ENCODE data around the gene FOLR3.
"Not testable (repeated sequence)": the region's sequence is repeated elsewhere in the genome, so short reads cannot be mapped to it uniquely, and the experiment has no call there.

Gene FOLR3

GRCh38 chr11:72179804-72180396 is 44.4 kb downstream of the FOLR3 start:
- Histone ChIP-seq H3K36me3 (replicated peaks in 1 of 2; ENCODE audit: control insufficient read depth in 2 of 2, insufficient read depth in 2 of 2, low read length in 2 of 2) (no peaks in the 10 kb centered on the region), H2BK120ac (ENCODE audit: low read depth, low read length) (no peak overlapping the region)
- WGBS, 2 donors (ENCODE audit: extremely low coverage in 2 of 2, insufficient read length in 2 of 2, insufficient replicate concordance in 1 of 2), result no CpG with 5 or more reads among the region's 4 CpGs

GRCh38 chr11:72180892-72181552 is 45.5 kb downstream of the FOLR3 start:
- not testable (repeated sequence) for H2BK15ac ChIP-seq (ENCODE audit: low read length); H2BK120ac ChIP-seq (ENCODE audit: low read depth, low read length); H2BK12ac ChIP-seq (ENCODE audit: low read length); H3K4ac ChIP-seq (ENCODE audit: low read length); H3K27ac ChIP-seq (replicated peaks; ENCODE audit: low read length); H4K8ac ChIP-seq (ENCODE audit: low read depth, low read length); H3K14ac ChIP-seq (ENCODE audit: low read length); H3K9me3 ChIP-seq (replicated peaks in 1 of 2; ENCODE audit: control insufficient read depth in 2 of 2, insufficient read depth in 1 of 2, low read depth in 1 of 2, low read length in 2 of 2); H3K4me2 ChIP-seq (ENCODE audit: insufficient read depth, low read length, poor library complexity, severe bottlenecking); H2AK5ac ChIP-seq (ENCODE audit: low read depth, low read length); H3K36me3 ChIP-seq (replicated peaks in 1 of 2; ENCODE audit: control insufficient read depth in 2 of 2, insufficient read depth in 2 of 2, low read length in 2 of 2); H3K79me1 ChIP-seq (ENCODE audit: low read depth, low read length); H4K91ac ChIP-seq (ENCODE audit: low read depth, low read length, poor library complexity); H3K4me1 ChIP-seq (ENCODE audit: control insufficient read depth in 2 of 2, insufficient read depth in 1 of 2, low read depth in 1 of 2, low read length in 2 of 2); H3K4me3 ChIP-seq (ENCODE audit: low read length in 2 of 2); H3K27me3 ChIP-seq (ENCODE audit: control insufficient read depth in 3 of 3, insufficient read depth in 3 of 3, low read depth in 1 of 3, low read length in 3 of 3); H3K23ac ChIP-seq (ENCODE audit: low read depth, low read length, poor library complexity); H3K9ac ChIP-seq (ENCODE audit: low read depth, low read length, poor library complexity); H3K18ac ChIP-seq (ENCODE audit: low read length); DNase-seq (ENCODE audit: low spot score); H2AFZ ChIP-seq (ENCODE audit: low read length); H2BK5ac ChIP-seq (ENCODE audit: low read length)
- no CpG with 5 or more reads among the region's 7 CpGs for WGBS, 2 donors (ENCODE audit: extremely low coverage in 2 of 2, insufficient read length in 2 of 2, insufficient replicate concordance in 1 of 2)

More at GRCh38 chr11:72179804-72180396, 44.4 kb downstream of the FOLR3 start:
- no peak for DNase-seq (ENCODE audit: low spot score)
- H3K4me1 ChIP-seq (ENCODE audit: control insufficient read depth in 2 of 2, insufficient read depth in 1 of 2, low read depth in 1 of 2, low read length in 2 of 2), result no peaks in the 10 kb centered on the region
- H3K27ac ChIP-seq (replicated peaks; ENCODE audit: low read length), result no peak overlapping the region
- H4K91ac ChIP-seq (ENCODE audit: low read depth, low read length, poor library complexity), result no peak overlapping the region
- H4K8ac ChIP-seq (ENCODE audit: low read depth, low read length), result no peak overlapping the region
- no peaks in the 10 kb centered on the region for H3K79me1 ChIP-seq (ENCODE audit: low read depth, low read length)
- no peak overlapping the region for H3K18ac ChIP-seq (ENCODE audit: low read length)
- no peak overlapping the region for H3K14ac ChIP-seq (ENCODE audit: low read length)
- H2AK5ac ChIP-seq (ENCODE audit: low read depth, low read length), result no peak overlapping the region
- no peaks in the 10 kb centered on the region for H3K9me3 ChIP-seq (replicated peaks in 1 of 2; ENCODE audit: control insufficient read depth in 2 of 2, insufficient read depth in 1 of 2, low read depth in 1 of 2, low read length in 2 of 2)
- H2BK15ac ChIP-seq (ENCODE audit: low read length), result no peak overlapping the region
- no peak overlapping the region for H3K4me2 ChIP-seq (ENCODE audit: insufficient read depth, low read length, poor library complexity, severe bottlenecking)
- no peak overlapping the region for H2AFZ ChIP-seq (ENCODE audit: low read length)
- H3K4me3 ChIP-seq (ENCODE audit: low read length in 2 of 2), result no peak overlapping the region
- H3K9ac ChIP-seq (ENCODE audit: low read depth, low read length, poor library complexity), result no peak overlapping the region
- H2BK5ac ChIP-seq (ENCODE audit: low read length), result no peak overlapping the region
- no peak overlapping the region for H2BK12ac ChIP-seq (ENCODE audit: low read length)
- no peak overlapping the region for H3K23ac ChIP-seq (ENCODE audit: low read depth, low read length, poor library complexity)
- H3K27me3 ChIP-seq (ENCODE audit: control insufficient read depth in 3 of 3, insufficient read depth in 3 of 3, low read depth in 1 of 3, low read length in 3 of 3), result peaks cover 0 to 6% (median 0%) of the 10 kb centered on the region in 3 experiments
- H3K4ac ChIP-seq (ENCODE audit: low read length), result no peak overlapping the region

- not testable (repeated sequence) for H4K91ac ChIP-seq (ENCODE audit: low read depth, low read length, poor library complexity); H3K27ac ChIP-seq (replicated peaks; ENCODE audit: low read length); H3K9ac ChIP-seq (ENCODE audit: low read depth, low read length, poor library complexity); H3K4me2 ChIP-seq (ENCODE audit: insufficient read depth, low read length, poor library complexity, severe bottlenecking); H3K27me3 ChIP-seq (ENCODE audit: control insufficient read depth in 3 of 3, insufficient read depth in 3 of 3, low read depth in 1 of 3, low read length in 3 of 3); H2AFZ ChIP-seq (ENCODE audit: low read length); DNase-seq (ENCODE audit: low spot score); H2AK5ac ChIP-seq (ENCODE audit: low read depth, low read length); H3K4ac ChIP-seq (ENCODE audit: low read length); H3K23ac ChIP-seq (ENCODE audit: low read depth, low read length, poor library complexity); H3K9me3 ChIP-seq (replicated peaks in 1 of 2; ENCODE audit: control insufficient read depth in 2 of 2, insufficient read depth in 1 of 2, low read depth in 1 of 2, low read length in 2 of 2); H3K4me1 ChIP-seq (ENCODE audit: control insufficient read depth in 2 of 2, insufficient read depth in 1 of 2, low read depth in 1 of 2, low read length in 2 of 2); H4K8ac ChIP-seq (ENCODE audit: low read depth, low read length); H2BK12ac ChIP-seq (ENCODE audit: low read length); H3K14ac ChIP-seq (ENCODE audit: low read length); H2BK120ac ChIP-seq (ENCODE audit: low read depth, low read length); H3K4me3 ChIP-seq (ENCODE audit: low read length in 2 of 2); H3K79me1 ChIP-seq (ENCODE audit: low read depth, low read length); H3K18ac ChIP-seq (ENCODE audit: low read length); H2BK15ac ChIP-seq (ENCODE audit: low read length); H2BK5ac ChIP-seq (ENCODE audit: low read length); H3K36me3 ChIP-seq (replicated peaks in 1 of 2; ENCODE audit: control insufficient read depth in 2 of 2, insufficient read depth in 2 of 2, low read length in 2 of 2)
- WGBS, 2 donors (ENCODE audit: extremely low coverage in 2 of 2, insufficient read length in 2 of 2, insufficient replicate concordance in 1 of 2), result no CpG with 5 or more reads among the region's 3 CpGs
These were observed 46.0 kb downstream of the FOLR3 start for GRCh38 chr11:72181553-72181958.

GRCh38 chr11:72188267-72188666 is 52.7 kb downstream of the FOLR3 start:
- no CpG with 5 or more reads among the region's 1 CpG for WGBS, 2 donors (ENCODE audit: extremely low coverage in 2 of 2, insufficient read length in 2 of 2, insufficient replicate concordance in 1 of 2)
- peaks cover 3 to 16% of the 10 kb centered on the region in 2 donors for H3K4me1 ChIP-seq (ENCODE audit: control insufficient read depth in 2 of 2, insufficient read depth in 1 of 2, low read depth in 1 of 2, low read length in 2 of 2)
- H3K27ac ChIP-seq (replicated peaks; ENCODE audit: low read length), result no peak overlapping the region
- no peak overlapping the region for H3K18ac ChIP-seq (ENCODE audit: low read length)
- H4K8ac ChIP-seq (ENCODE audit: low read depth, low read length), result no peak overlapping the region
- H2BK5ac ChIP-seq (ENCODE audit: low read length), result no peak overlapping the region
- no peak overlapping the region for H2AK5ac ChIP-seq (ENCODE audit: low read depth, low read length)
- no peak for DNase-seq (ENCODE audit: low spot score)
- H3K36me3 ChIP-seq (replicated peaks in 1 of 2; ENCODE audit: control insufficient read depth in 2 of 2, insufficient read depth in 2 of 2, low read length in 2 of 2), result no peaks in the 10 kb centered on the region
- no peak overlapping the region for H3K23ac ChIP-seq (ENCODE audit: low read depth, low read length, poor library complexity)
- H2BK12ac ChIP-seq (ENCODE audit: low read length), result no peak overlapping the region
- no peak overlapping the region for H2AFZ ChIP-seq (ENCODE audit: low read length)
- H2BK120ac ChIP-seq (ENCODE audit: low read depth, low read length), result no peak overlapping the region
- H3K4ac ChIP-seq (ENCODE audit: low read length), result no peak overlapping the region
- no peak overlapping the region for H2BK15ac ChIP-seq (ENCODE audit: low read length)
- H3K4me3 ChIP-seq (ENCODE audit: low read length in 2 of 2), result no peak overlapping the region
- H3K27me3 ChIP-seq (ENCODE audit: control insufficient read depth in 3 of 3, insufficient read depth in 3 of 3, low read depth in 1 of 3, low read length in 3 of 3), result peaks cover 0 to 10% (median 0%) of the 10 kb centered on the region in 3 experiments
- no peak overlapping the region for H3K14ac ChIP-seq (ENCODE audit: low read length)
- no peak overlapping the region for H4K91ac ChIP-seq (ENCODE audit: low read depth, low read length, poor library complexity)
- no peak overlapping the region for H3K4me2 ChIP-seq (ENCODE audit: insufficient read depth, low read length, poor library complexity, severe bottlenecking)
- no peak overlapping the region for H3K9ac ChIP-seq (ENCODE audit: low read depth, low read length, poor library complexity)
- H3K79me1 ChIP-seq (ENCODE audit: low read depth, low read length), result no peaks in the 10 kb centered on the region
- no peaks in the 10 kb centered on the region for H3K9me3 ChIP-seq (replicated peaks in 1 of 2; ENCODE audit: control insufficient read depth in 2 of 2, insufficient read depth in 1 of 2, low read depth in 1 of 2, low read length in 2 of 2)
